ENCODE results near the gene MYRF. TPM values are rescaled to one million over a fixed set of nuclear protein-coding genes. Genes with fewer than 3 reads are reported as not detected.

The MYRF gene
- total RNA-seq, 1 donor from 2014 or later = 39.5 TPM

- TF ChIP-seq CTCF (IDR thresholded peaks at IDR 0.05; ENCODE audit: insufficient read depth, low read depth, low read length) = no peak
- TF ChIP-seq EZH2 (IDR thresholded peaks at IDR 0.05; ENCODE audit: insufficient read depth, low read length) = no peak
- H3K36me3 Mint-ChIP-seq (ENCODE audit: low read depth, unreplicated experiment) = peaks cover 5% of the 10 kb centered on the region
- Histone ChIP-seq H4K20me1 (ENCODE audit: insufficient read depth, low read length) (no peaks in the 10 kb centered on the region), H3K9me3 (ENCODE audit: insufficient read depth, low read depth, low read length) (no peaks in the 10 kb centered on the region), H3K4me3 (ENCODE audit: insufficient read depth, low read depth, low read length) (no peak overlapping the region), H3K79me2 (ENCODE audit: insufficient read depth, low read length) (no peaks in the 10 kb centered on the region), H3K4me2 (ENCODE audit: low read length) (no peak overlapping the region), H3K9ac (ENCODE audit: low read length) (no peak overlapping the region), H3K27ac (ENCODE audit: low read depth, low read length) (no peak overlapping the region), H3K27me3 (ENCODE audit: insufficient read depth, low read length) (no peaks in the 10 kb centered on the region), H3K36me3 (ENCODE audit: insufficient read depth, low read length) (no peaks in the 10 kb centered on the region), H2AFZ (ENCODE audit: low read depth, low read length) (no peak overlapping the region), H3K4me1 (ENCODE audit: insufficient read depth, low read length) (peaks cover 23% of the 10 kb centered on the region)
- H3K9me3 Mint-ChIP-seq (ENCODE audit: unreplicated experiment) = no peaks in the 10 kb centered on the region
- no peak for FAIRE-seq
- DNase-seq (ENCODE audit: low read depth) = no peak
- H3K27ac Mint-ChIP-seq (ENCODE audit: unreplicated experiment) = no peak overlapping the region
- H3K27me3 Mint-ChIP-seq (ENCODE audit: low read depth, unreplicated experiment) = no peaks in the 10 kb centered on the region
- no peak overlapping the region for H3K4me3 Mint-ChIP-seq (ENCODE audit: unreplicated experiment)
- peaks cover 9% of the 10 kb centered on the region for H3K4me1 Mint-ChIP-seq (ENCODE audit: low read depth, unreplicated experiment)
These were observed 5.8 kb upstream of the MYRF start for GRCh38 chr11:61746442-61747191.

GRCh38 chr11:61747192-61747966 is 5.1 kb upstream of the MYRF start:
- peak; percentile 29 for DNase-seq (ENCODE audit: low read depth)
- Histone ChIP-seq H3K79me2 (ENCODE audit: insufficient read depth, low read length) (no peaks in the 10 kb centered on the region), H3K9me3 (ENCODE audit: insufficient read depth, low read depth, low read length) (no peaks in the 10 kb centered on the region), H3K36me3 (ENCODE audit: insufficient read depth, low read length) (no peaks in the 10 kb centered on the region), H3K27ac (ENCODE audit: low read depth, low read length) (no peak overlapping the region), H3K4me3 (ENCODE audit: insufficient read depth, low read depth, low read length) (no peak overlapping the region), H4K20me1 (ENCODE audit: insufficient read depth, low read length) (no peaks in the 10 kb centered on the region), H2AFZ (ENCODE audit: low read depth, low read length) (no peak overlapping the region), H3K27me3 (ENCODE audit: insufficient read depth, low read length) (no peaks in the 10 kb centered on the region), H3K4me2 (ENCODE audit: low read length) (no peak overlapping the region), H3K9ac (ENCODE audit: low read length) (no peak overlapping the region), H3K4me1 (ENCODE audit: insufficient read depth, low read length) (peaks cover 27% of the 10 kb centered on the region)
- FAIRE-seq = no peak
- H3K36me3 Mint-ChIP-seq (ENCODE audit: low read depth, unreplicated experiment) = no peaks in the 10 kb centered on the region
- H3K4me3 Mint-ChIP-seq (ENCODE audit: unreplicated experiment) = no peak overlapping the region
- no peak overlapping the region for H3K27ac Mint-ChIP-seq (ENCODE audit: unreplicated experiment)
- TF ChIP-seq CTCF (IDR thresholded peaks at IDR 0.05; ENCODE audit: insufficient read depth, low read depth, low read length) (peak; percentile 53), EZH2 (IDR thresholded peaks at IDR 0.05; ENCODE audit: insufficient read depth, low read length) (no peak)
- no peaks in the 10 kb centered on the region for H3K9me3 Mint-ChIP-seq (ENCODE audit: unreplicated experiment)
- peaks cover 9% of the 10 kb centered on the region for H3K4me1 Mint-ChIP-seq (ENCODE audit: low read depth, unreplicated experiment)
- no peaks in the 10 kb centered on the region for H3K27me3 Mint-ChIP-seq (ENCODE audit: low read depth, unreplicated experiment)

- no peaks in the 10 kb centered on the region for H3K27me3 Mint-ChIP-seq (ENCODE audit: low read depth, unreplicated experiment)
- H3K4me3 Mint-ChIP-seq (ENCODE audit: unreplicated experiment) = no peak overlapping the region
- H3K9me3 Mint-ChIP-seq (ENCODE audit: unreplicated experiment) = no peaks in the 10 kb centered on the region
- Histone ChIP-seq H3K36me3 (ENCODE audit: insufficient read depth, low read length) (no peaks in the 10 kb centered on the region), H3K4me3 (ENCODE audit: insufficient read depth, low read depth, low read length) (no peak overlapping the region), H3K79me2 (ENCODE audit: insufficient read depth, low read length) (no peaks in the 10 kb centered on the region), H3K4me1 (ENCODE audit: insufficient read depth, low read length) (peaks cover 31% of the 10 kb centered on the region), H3K4me2 (ENCODE audit: low read length) (no peak overlapping the region), H2AFZ (ENCODE audit: low read depth, low read length) (no peak overlapping the region), H3K9me3 (ENCODE audit: insufficient read depth, low read depth, low read length) (no peaks in the 10 kb centered on the region), H3K27me3 (ENCODE audit: insufficient read depth, low read length) (no peaks in the 10 kb centered on the region), H3K27ac (ENCODE audit: low read depth, low read length) (no peak overlapping the region), H3K9ac (ENCODE audit: low read length) (no peak overlapping the region), H4K20me1 (ENCODE audit: insufficient read depth, low read length) (no peaks in the 10 kb centered on the region)
- peaks cover 6% of the 10 kb centered on the region for H3K4me1 Mint-ChIP-seq (ENCODE audit: low read depth, unreplicated experiment)
- no peaks in the 10 kb centered on the region for H3K36me3 Mint-ChIP-seq (ENCODE audit: low read depth, unreplicated experiment)
- DNase-seq (ENCODE audit: low read depth) (no peak), FAIRE-seq (no peak)
- TF ChIP-seq EZH2 (IDR thresholded peaks at IDR 0.05; ENCODE audit: insufficient read depth, low read length) = no peak
- TF ChIP-seq CTCF (IDR thresholded peaks at IDR 0.05; ENCODE audit: insufficient read depth, low read depth, low read length) = no peak
- no peak overlapping the region for H3K27ac Mint-ChIP-seq (ENCODE audit: unreplicated experiment)
These were observed 4.5 kb upstream of the MYRF start for GRCh38 chr11:61747967-61748285.
